Neural cell (in vitro differentiated cells): Measurements from ENCODE around the gene GTPBP4. TPM values are rescaled to one million over a fixed set of nuclear protein-coding genes. Genes with fewer than 3 reads are reported as not detected.

Source experiments
- H2AFZ ChIP-seq: fragments of 200-600, 300-800 bp; sonication (generic), shearing (Covaris generic); 2 replicates; pipeline ENCODE4 v1.6.0; 2014; ENCODE audit warnings: low read depth, mild to moderate bottlenecking, antibody characterized with exemption, low read length, moderate library complexity
- H3F3A ChIP-seq: fragments of 200-600 bp; shearing (Covaris generic); 2 replicates; pipeline ENCODE4 v1.6.1; 2016; ENCODE audit warnings: mild to moderate bottlenecking, moderate library complexity, mixed read lengths, antibody characterized with exemption, low read length; ENCODE audit not compliant: insufficient read depth, poor library complexity, severe bottlenecking
- H3K27ac ChIP-seq: fragments of 200-600, 300-800 bp; sonication (generic), shearing (Covaris generic); 2 replicates; pipeline ENCODE4 v1.5.1; 2014; ENCODE audit warnings: mild to moderate bottlenecking, low read length, moderate library complexity
- H3K27me3 ChIP-seq: fragments of 300-800, 200-600 bp; sonication (generic), shearing (Covaris generic); 2 replicates; pipeline ENCODE4 v1.6.0; 2014; ENCODE audit warnings: mild to moderate bottlenecking, low read depth, low read length, moderate library complexity; ENCODE audit not compliant: insufficient read depth
- H3K36me3 ChIP-seq: fragments of 300-800, 200-600 bp; sonication (generic), shearing (Covaris generic); 2 replicates; pipeline ENCODE4 v1.5.1; 2014; ENCODE audit warnings: mild to moderate bottlenecking, antibody characterized with exemption, low read length, moderate library complexity; ENCODE audit not compliant: insufficient read depth
- H3K4me2 ChIP-seq: fragments of 300-800, 200-600 bp; sonication (generic), shearing (Covaris generic); 2 replicates; pipeline ENCODE4 v1.6.0; 2014; ENCODE audit warnings: mild to moderate bottlenecking, low read length
- H3K4me3 ChIP-seq: fragments of 300-800, 200-600 bp; sonication (generic), shearing (Covaris generic); 2 replicates; pipeline ENCODE4 v1.5.1; 2014; ENCODE audit warnings: mild to moderate bottlenecking, low read length, moderate library complexity
- H3K79me2 ChIP-seq: fragments of 200-600 bp; shearing (Covaris generic); replicated peaks from 2 replicates; pipeline ENCODE4 v1.6.0; 2014; ENCODE audit warnings: mild to moderate bottlenecking, low read length, moderate library complexity; ENCODE audit not compliant: insufficient read depth
- H3K9ac ChIP-seq: fragments of 300-800, 200-600 bp; sonication (generic), shearing (Covaris generic); 2 replicates; pipeline ENCODE4 v1.6.1; 2016; ENCODE audit warnings: mild to moderate bottlenecking, low read length, mixed read lengths
- H3K9me2 ChIP-seq: fragments of 200-600 bp; shearing (Covaris generic); 2 replicates; pipeline ENCODE4 v1.6.1; 2016; ENCODE audit warnings: mild to moderate bottlenecking, low read length, mixed read lengths; ENCODE audit not compliant: insufficient read depth
- H3K9me3 ChIP-seq: fragments of 200-600, 300-800 bp; sonication (generic), shearing (Covaris generic); 2 replicates; pipeline ENCODE4 v1.6.1; 2016; ENCODE audit warnings: mild to moderate bottlenecking, mixed run types, low read length, moderate library complexity, mixed read lengths
- H4K20me1 ChIP-seq: fragments of 200-600 bp; shearing (Covaris generic); 2 replicates; pipeline ENCODE4 v1.6.1; 2016; ENCODE audit warnings: mild to moderate bottlenecking, mixed run types; ENCODE audit not compliant: insufficient read depth
- CTCF ChIP-seq: fragments of 450-650 bp; IDR thresholded peaks from 2 replicates; pipeline ENCODE4 v1.5.1; 2014; ENCODE audit warnings: antibody characterized with exemption, mild to moderate bottlenecking, moderate library complexity; ENCODE audit not compliant: poor library complexity, severe bottlenecking
- EP300 ChIP-seq: fragments of 450-650 bp; conservative IDR thresholded peaks from 2 replicates; pipeline ENCODE4 v1.6.1; 2014; ENCODE audit warnings: antibody characterized with exemption, mild to moderate bottlenecking, moderate library complexity; ENCODE audit not compliant: poor library complexity, severe bottlenecking
- EZH2 ChIP-seq: fragments of 200-600, 300-800 bp; shearing (Covaris generic), sonication (generic); IDR thresholded peaks from 2 replicates; pipeline ENCODE4 v1.6.1; 2014; ENCODE audit warnings: antibody characterized with exemption, low read length, borderline replicate concordance, mild to moderate bottlenecking; ENCODE audit not compliant: insufficient read depth, poor library complexity, severe bottlenecking
- MXI1 ChIP-seq: fragments of 450-650 bp; conservative IDR thresholded peaks from 2 replicates; pipeline ENCODE4 v1.6.1; 2014; ENCODE audit warnings: antibody characterized with exemption, mild to moderate bottlenecking; ENCODE audit not compliant: poor library complexity, severe bottlenecking
- POLR2AphosphoS5 ChIP-seq: IDR thresholded peaks from 2 replicates; pipeline ENCODE4 v1.6.1; 2012
- RAD21 ChIP-seq: fragments of 450-650 bp; conservative IDR thresholded peaks from 2 replicates; pipeline ENCODE4 v1.6.1; 2014; ENCODE audit warnings: antibody characterized with exemption, mild to moderate bottlenecking, moderate library complexity
- REST ChIP-seq: IDR thresholded peaks from 2 replicates; pipeline ENCODE4 v1.6.1; 2012; ENCODE audit warnings: borderline replicate concordance
- SMC3 ChIP-seq: fragments of 450-650 bp; conservative IDR thresholded peaks from 2 replicates; pipeline ENCODE4 v1.6.1; 2014; ENCODE audit warnings: antibody characterized with exemption, mild to moderate bottlenecking, moderate library complexity; ENCODE audit not compliant: poor library complexity
- TAF1 ChIP-seq: IDR thresholded peaks from 2 replicates; pipeline ENCODE4 v1.6.1; 2012; ENCODE audit warnings: low read depth
- polyA plus RNA-seq: library from polyadenylated mRNA; depleted of rRNA; stranded (reverse); fragments of >200 nt; gene quantifications from 2 replicates; pipeline ENCODE4 v1.2.3, GENCODE V29; 2014

GTPBP4 gene
- polyA plus RNA-seq, 1 donor from 2014 or later, result 32.7 TPM

GRCh38 chr10:978826-979421, 9.3 kb upstream of the GTPBP4 start:
- H3K27ac ChIP-seq, result no peak overlapping the region
- H3K9me2 ChIP-seq, result no peaks in the 10 kb centered on the region
- H3K79me2 ChIP-seq, result no peaks in the 10 kb centered on the region
- no peaks in the 10 kb centered on the region for H3K9me3 ChIP-seq
- H3K36me3 ChIP-seq, result no peaks in the 10 kb centered on the region
- no peak overlapping the region for H2AFZ ChIP-seq
- H4K20me1 ChIP-seq, result no peaks in the 10 kb centered on the region
- H3K9ac ChIP-seq, result no peak overlapping the region
- H3F3A ChIP-seq, result no peaks in the 10 kb centered on the region
- no peaks in the 10 kb centered on the region for H3K27me3 ChIP-seq
- H3K4me2 ChIP-seq, result no peak overlapping the region
- no peak for TF ChIP-seq REST
- TF ChIP-seq CTCF, result no peak
- no peak for TF ChIP-seq SMC3
- no peak for TF ChIP-seq MXI1
- TF ChIP-seq EP300, result no peak
- no peak for TF ChIP-seq EZH2
- TF ChIP-seq TAF1, result no peak
- TF ChIP-seq RAD21, result no peak
- TF ChIP-seq POLR2AphosphoS5, result no peak
- no peak overlapping the region for H3K4me3 ChIP-seq

GRCh38 chr10:980468-981093, 7.7 kb upstream of the GTPBP4 start:
- Histone ChIP-seq H3F3A (no peaks in the 10 kb centered on the region), H3K36me3 (no peaks in the 10 kb centered on the region), H3K79me2 (no peaks in the 10 kb centered on the region), H3K9me2 (no peaks in the 10 kb centered on the region), H3K27me3 (no peaks in the 10 kb centered on the region), H3K4me3 (no peak overlapping the region), H3K27ac (no peak overlapping the region), H3K9ac (no peak overlapping the region), H3K4me2 (no peak overlapping the region), H4K20me1 (no peaks in the 10 kb centered on the region), H2AFZ (no peak overlapping the region), H3K9me3 (no peaks in the 10 kb centered on the region)
- no peak for TF ChIP-seq RAD21
- no peak for TF ChIP-seq REST
- TF ChIP-seq SMC3, result no peak
- no peak for TF ChIP-seq EZH2
- no peak for TF ChIP-seq MXI1
- TF ChIP-seq POLR2AphosphoS5, result no peak
- TF ChIP-seq TAF1, result no peak
- TF ChIP-seq CTCF, result no peak
- TF ChIP-seq EP300, result no peak
